ENCODE measurements around the gene CADPS.

The CADPS gene

DNA sequence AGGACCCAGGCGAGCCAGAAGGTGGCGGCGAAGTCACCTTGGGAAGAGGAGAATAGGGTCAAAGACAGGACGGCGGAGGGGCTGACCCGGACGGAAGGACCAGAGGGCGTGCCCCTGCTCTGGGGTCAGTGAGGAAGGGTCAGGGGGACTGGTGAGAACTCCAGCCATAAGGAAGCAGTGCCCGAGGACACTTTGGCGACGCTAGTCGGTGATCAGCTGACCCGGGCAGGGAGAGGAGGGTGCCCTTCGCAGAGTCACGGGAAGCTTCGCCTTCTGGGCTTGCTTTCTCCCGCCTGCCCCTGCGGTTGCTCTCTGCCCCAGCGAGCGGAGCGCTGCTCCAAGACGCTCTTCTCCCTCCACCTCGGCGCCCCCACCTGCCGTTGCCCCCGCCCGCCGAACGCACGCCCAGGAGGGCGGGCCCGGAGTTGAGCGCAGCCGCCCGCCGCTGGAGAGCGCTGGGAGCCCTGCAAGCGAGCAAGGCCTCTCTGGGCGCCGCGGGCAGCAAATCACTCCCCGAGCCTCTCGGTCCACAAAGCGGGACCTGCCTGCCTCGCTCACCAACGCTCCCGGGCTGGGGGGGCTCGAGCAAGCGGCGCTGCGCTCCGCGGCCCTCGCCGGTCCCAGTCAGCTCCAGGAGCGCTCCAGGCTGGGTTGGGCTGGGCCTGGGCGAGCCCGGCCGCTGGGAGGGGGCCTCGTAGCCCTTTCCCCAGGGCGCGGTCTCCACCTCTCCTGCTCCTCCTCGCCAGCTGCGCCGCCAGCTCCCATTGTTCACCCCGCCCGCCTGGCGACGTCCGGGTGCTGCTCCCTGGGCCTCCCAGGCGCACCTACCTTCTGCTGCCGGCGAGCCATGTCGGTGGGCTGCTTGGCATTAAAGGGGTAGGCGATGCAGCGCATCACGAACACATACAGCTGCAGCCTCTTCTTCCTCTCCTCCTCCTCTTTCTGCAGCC is 1.2 kb downstream of the CADPS start:
- no peak for DNase-seq (ENCODE audit: low read depth)

DNA sequence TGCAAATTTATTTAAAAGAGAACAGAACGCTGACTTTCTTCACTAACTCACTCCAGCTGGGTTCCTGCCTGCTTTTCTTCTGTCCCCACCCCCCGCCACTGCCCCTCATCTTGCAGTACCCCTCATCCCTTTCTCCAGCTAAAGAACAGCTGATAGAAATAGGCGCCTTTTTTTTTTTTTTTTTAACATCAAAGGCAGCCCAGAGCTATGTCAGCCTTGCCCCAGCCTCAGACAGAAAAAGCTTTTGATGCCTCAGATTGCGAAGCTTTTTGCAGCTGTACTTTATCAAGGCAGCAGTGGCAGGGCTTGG is 1.8 kb downstream of the CADPS start:
- no peak for DNase-seq (ENCODE audit: low read depth)

DNA sequence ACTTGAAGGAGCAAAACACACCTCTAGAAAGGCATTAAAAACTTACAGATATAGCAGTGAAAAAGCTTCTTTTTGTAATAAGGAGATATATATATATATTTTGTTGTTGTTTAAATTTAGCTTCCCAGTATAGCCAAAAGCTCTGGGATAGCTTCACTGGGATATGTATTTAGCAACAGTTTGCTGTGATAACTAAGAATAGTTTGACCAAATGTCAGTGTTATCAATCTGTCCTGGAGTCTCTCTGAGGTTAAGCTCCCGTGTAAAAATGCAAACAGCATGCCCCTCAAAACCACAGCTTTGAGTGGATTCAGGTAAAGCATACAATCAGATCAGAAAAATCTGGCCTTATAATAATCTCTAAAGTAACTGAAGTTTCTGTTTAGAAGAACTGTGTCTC is 2.9 kb downstream of the CADPS start:
- no peak for DNase-seq (ENCODE audit: low read depth)

DNA sequence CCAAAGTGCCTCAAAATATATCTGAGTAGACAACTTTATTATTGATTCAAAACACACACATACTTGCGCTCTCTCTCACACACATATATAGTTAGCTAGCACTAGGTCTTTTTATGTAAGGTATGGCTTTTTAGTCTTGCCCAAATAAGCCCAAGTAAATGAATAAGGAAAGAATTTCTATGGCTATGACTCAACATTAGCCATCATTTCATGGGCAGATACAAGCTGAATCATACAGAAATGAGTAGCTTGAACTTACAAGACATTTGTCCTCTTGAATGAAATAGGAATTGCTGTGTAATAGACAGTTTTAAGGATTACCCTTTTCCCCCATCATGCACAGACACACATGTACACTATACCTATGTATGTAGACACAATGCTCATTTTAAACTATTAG is 4.9 kb downstream of the CADPS start:
- no peak for DNase-seq (ENCODE audit: low read depth)

DNA sequence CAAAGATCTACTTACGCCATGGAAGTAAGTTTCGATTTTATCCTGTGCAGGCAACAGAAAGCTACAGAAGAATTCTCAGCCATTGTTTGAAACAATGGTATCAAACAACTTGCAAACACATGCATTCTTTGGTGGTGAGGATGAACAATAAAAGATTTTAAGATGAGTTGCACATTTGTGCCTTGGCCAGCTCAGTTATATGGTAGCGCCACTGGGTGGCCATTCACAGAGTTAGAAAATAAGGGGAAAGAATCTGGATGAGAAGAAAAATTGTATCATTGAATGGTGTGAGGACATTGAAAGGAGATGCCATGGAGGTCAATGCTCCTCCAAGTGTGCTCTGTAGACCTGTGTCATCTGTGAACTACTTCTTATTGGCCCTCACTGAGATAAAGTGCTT is 11.6 kb downstream of the CADPS start:
- DNase-seq (ENCODE audit: low read depth): no peak

DNA sequence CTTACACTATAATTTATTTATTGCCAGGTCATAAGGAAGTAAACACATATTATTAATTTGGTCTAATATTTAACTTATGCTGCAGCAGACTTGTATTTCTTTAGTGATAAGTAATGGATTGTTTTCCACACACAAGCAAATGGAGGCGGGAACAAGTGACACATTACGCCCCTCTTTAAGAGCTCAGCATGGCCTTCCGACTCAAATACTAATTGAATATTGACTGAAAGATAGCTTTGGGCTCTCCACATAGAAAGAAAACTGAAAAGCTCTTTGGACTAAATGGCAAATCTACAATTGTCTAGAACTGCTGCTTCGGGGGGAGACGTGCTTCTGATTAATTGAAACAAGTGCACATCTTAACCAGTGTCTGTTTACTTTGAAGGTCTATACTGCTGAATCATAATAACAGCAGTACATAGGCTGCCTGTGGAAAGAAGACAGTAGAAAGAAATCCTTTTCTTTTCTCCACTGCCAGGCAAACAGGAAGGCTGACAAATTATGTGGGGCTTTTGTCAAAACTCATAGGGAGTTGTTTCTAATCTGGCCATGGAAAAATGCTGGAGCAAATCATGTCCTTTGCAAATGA is 15.9 kb downstream of the CADPS start:
- no peak for DNase-seq (ENCODE audit: low read depth)

DNA sequence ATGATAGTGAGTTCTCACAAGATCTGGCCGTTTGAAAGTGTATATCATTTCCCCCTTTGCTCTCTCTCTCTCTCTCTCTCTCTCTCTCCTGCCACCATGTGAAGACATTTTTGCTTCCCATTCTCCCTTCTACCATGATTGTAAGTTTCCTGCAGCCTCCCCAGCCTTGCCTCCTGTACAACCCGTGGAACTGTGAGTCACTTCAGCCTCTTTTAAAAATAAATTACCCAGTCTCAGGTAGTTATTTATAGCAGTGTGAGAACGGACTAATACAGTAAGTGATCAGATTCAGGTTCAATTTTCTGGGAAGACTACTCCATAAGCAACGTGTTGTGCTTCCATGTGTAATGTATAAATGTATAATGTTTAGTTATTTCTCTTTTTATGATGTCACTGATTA is 29.2 kb downstream of the CADPS start:
- DNase-seq (ENCODE audit: low read depth): no peak

DNA sequence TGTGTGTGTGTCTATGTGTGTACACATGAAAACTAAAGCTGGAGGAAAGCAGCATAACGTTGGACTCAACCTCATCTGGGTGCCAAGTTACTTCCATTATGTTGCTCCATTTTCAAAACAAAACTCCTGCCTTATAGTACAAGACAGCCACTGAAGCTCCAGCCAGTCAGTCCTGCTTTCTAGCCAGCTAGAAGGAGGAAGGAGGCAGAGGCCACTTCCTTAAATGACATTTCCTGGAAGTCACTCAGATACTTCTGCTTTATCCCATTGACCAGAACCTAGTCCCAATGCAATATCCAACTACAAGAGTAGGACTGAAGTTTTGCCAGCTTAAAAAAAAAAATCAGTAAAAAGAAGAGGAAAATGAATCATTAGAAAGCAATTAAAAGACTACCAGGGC is 31.7 kb downstream of the CADPS start:
- DNase-seq (ENCODE audit: low read depth): no peak

DNA sequence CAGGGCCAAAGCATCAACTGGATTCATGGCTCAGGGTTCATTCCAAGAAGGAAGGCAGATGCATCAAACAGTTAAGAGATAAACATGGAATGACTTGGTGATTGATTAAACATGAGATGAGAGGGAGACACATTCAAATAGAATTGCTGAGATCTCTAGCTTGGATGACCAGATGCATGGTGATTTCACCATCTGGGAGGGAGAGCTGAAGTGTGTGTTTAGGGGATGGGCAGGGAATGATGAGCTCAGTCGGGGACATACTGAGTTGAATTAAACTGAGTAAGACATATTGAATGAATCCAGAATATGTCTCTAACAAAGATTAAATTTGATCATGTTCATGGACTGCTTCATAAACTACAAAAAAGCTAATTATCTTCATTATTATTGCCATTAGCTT is 35.5 kb downstream of the CADPS start:
- DNase-seq (ENCODE audit: low read depth): no peak

DNA sequence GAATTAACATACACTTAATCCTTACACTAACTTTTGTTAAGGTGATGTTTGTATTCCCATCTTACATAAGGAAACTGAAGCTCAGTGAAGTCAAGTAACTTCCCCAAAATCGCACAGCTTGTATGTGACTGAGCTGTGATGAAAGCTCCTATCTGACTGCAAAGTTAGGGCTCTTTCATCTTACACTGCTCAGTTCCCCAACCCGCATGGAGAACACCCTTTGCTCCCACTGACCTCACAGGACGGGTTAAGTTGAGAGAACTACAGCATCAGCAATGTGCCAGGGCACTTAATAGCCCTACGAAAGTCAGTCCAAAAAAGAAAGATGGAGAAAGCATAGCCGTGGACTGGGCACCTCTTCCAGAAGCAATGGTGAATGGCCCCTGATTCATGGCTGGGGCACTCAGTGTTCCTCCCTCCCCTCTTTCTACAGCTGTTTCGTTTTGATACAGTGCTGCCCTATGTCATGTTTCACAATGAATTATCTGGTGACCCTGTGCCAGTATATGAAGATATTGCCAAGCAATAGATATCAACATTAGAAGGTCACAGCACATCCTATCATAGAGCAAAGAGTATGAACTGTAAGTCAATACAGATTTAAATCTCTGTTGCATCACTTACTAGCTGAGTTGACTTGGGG is 38.0 kb downstream of the CADPS start:
- DNase-seq (ENCODE audit: low read depth): no peak

DNA sequence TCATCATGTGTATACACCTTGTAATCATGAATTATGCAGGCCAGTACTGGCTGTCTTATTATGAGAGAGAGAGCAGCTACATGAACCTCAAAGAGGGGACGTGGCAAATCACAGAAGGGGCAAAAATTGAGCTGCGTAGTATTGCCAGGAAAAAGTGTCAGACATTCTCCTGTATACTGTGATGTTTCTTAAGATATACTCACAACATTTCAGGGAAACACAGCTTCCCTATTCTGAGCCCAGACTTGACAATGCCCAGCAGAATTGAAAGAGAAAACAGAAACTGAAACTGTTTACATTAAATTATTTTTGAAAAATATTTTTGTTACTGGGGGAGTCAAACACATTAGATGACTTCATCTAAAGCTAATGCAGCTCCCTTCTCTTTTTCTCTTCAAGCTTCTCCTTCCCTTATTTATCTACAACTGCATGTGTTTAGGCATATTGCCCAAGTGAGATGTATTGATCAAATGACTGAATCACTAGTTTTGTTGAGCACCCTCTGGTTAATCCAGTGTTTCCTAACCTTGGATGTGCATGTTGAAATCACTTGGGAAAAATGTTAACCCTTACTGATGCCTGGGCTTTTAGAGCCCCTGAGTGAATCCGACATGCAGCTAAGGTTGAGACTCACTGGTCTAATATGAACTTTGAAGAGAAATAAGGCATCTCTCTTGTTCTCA is 39.5 kb downstream of the CADPS start:
- DNase-seq (ENCODE audit: low read depth): no peak

DNA sequence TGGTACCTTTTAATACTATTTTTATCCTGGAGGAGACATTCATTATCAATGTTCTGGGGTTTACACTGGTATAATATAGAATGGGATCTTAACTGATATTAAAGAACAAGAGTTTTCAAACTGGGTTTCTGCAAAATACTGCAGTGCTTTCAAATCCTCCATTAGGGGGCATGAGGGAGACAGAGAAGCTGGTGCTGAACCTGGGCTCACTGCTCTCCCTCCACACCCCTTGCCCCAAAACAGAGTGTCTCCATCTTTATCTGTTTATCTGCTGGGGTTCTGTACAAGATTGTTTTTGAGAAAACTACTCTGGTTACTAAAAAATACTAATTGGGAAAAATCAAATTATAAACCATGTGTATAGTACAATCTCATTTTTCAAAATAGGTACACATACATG is 41.7 kb downstream of the CADPS start:
- DNase-seq (ENCODE audit: low read depth): no peak

DNA sequence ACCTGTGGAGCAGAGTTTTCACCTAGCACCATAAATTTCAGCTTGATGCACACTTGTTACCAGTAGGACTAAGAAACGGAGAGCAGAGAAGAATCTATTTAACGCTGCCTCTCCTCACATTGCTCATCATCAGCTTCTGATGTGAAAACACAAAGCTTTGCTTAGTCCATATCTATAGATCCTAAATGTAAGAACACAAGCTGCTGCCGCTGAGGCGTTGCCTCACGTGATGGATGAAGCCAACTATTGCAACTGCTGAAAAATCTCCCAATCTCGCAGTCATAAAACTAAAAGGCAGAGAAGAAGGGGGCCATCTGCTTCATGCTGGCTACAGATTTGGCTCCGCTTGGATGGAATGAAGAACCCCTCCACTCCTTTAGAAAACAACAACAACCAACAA is 42.7 kb downstream of the CADPS start:
- DNase-seq (ENCODE audit: low read depth): no peak

DNA sequence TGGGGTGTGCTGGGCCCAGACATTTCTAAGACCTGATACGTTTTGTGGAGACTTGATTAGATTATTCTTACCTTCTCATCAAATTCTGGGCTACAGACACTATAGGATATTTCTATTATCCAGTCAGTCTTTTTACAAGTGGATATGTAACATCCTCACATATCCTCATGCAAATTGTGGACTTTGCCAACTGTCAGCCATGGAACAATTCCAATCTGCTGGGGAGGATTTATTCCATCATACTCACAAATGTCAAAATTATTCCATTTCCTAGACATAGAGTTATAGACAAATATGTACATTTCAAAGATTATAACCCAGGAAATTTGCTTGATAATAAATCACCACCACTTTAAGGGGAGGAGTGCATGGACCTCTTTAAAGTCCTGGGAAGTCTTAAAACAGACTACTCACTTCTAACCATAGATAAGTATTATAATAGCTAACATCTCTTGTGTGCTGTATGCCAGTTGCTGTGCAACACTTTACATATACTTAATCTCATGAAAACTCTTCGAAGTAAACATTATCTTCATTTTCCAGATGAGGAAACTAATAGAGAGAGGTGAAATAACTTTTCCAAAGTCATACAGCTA is 44.4 kb downstream of the CADPS start:
- no peak for DNase-seq (ENCODE audit: low read depth)

DNA sequence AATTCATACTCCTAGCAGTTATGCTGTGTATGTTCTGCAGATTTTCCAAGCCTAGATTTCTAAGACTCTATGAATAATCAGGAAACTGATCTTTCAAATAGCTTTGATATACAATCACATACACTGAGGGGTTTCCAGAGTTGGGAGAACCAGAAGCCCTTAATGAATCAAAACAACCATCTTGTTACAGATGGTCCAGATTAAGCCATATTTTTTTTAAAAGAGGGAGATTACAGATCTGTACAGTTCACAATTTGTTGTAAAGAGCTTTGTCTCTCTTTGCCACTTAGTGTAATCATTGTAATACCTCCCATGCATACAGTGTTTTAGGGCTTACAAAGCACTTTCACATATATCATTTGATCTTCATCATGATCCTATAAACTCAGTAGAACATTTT is 47.7 kb downstream of the CADPS start:
- DNase-seq (ENCODE audit: low read depth): no peak

DNA sequence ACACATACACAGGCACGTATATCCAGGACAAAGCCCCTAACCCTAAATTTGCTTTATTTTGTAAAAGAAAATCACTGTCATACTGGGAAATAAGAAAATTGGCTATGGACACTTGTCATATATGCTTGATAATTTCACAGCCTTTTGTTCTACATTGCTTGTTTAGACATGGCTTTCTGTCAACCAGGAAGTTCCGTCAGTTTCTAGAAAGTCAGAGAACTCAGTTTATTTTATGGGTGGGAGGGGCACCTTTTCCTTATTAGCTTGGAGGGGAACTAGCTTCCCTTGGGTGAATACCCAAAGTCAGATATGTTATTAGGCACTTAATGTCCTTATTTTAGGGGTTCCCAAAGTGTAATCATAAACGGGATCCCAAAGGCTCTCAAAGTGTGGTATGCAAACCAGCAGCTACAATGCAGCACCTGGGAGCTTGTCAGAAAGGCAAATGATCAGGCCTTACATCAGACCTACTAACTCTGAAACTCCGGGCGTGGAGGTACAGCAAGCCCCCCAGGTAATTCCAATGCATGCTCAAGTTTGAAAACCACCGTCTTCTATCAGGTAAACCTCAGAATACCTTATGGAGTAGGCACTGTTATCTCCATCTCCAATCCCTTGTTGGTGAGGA is 50.1 kb downstream of the CADPS start:
- DNase-seq (ENCODE audit: low read depth): no peak

DNA sequence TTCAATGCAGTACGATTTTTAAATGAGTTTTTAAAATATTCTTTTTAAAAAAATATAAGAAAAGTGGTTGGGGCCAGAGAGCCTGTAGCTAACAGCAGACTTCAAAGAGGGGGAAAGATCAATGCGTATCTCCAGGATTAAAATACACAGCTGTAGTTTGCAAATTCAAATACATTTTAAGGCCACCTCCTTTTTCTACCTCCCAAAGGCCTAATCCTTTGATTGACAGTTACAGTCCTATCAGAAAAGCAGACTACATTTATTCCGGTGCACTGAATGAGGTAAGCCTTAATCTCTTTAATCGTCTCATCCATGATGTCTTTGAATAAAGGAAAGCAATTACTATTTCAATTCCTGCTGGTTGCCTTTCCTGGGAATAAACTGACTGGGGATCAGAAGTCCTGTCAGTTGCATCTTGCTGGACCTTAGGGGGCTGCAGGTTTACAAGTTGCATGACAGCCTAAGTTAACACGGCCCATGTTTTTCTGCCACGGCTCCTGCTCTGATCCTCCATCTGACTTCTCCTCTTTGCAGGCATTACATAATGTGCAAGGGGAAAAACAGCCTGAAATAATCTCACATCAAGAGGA is 51.7 kb downstream of the CADPS start:
- DNase-seq (ENCODE audit: low read depth): no peak

DNA sequence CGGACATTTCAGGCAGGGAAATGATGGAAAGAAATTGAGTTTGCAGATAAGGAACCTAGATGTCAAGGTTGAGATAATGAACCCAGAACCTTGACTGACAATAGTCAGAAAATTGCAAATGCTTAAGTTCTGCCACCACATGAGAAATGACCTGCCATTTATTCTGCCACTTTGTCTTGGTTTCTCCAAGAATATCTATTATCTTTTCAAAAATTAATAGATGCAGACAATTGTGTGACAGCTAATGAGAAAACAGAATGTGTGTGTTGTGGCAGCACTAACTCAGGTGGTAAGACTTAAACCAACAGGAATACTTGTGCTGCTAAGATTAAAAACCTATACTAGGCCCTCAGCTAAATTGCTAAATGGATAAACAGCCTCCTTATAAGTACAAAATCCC is 52.3 kb downstream of the CADPS start:
- no peak for DNase-seq (ENCODE audit: low read depth)

DNA sequence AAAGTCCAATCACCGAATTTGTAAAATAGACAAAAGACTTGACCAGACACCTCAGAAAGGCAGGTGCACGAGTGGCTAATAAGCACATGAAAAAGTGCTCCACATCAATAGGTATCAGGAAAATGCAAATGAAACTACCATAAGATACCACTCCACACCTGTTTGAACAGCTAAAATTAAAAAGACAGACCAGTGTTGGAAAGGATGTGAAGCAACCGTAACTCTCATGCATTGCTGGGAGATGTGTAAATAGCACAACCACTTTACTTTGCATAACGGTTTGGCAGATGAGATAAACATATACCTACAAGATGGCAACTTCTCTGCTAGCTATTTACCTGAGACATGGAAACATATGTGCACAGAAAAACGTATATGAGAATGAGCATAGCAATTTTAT is 56.9 kb downstream of the CADPS start:
- no peak for DNase-seq (ENCODE audit: low read depth)

DNA sequence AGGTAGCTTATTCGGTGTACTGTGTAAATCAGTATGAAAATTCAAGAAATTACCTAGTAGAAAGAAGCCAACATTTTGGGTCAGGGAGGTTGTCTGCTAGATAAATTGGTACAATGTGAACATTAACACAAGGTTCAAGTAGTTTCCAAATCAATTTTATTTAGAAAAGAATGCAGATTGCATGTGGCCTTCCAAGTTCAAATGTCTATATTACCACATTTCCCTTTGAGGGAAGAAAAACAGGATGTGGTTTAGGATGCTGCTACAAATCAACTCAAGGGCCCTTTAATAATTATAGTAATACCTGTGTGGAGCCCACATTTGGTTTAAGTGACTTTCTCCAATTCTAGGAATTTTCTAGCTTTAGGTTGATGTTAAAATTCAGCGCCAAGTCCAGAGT is 57.5 kb downstream of the CADPS start:
- no peak for DNase-seq (ENCODE audit: low read depth)

DNA sequence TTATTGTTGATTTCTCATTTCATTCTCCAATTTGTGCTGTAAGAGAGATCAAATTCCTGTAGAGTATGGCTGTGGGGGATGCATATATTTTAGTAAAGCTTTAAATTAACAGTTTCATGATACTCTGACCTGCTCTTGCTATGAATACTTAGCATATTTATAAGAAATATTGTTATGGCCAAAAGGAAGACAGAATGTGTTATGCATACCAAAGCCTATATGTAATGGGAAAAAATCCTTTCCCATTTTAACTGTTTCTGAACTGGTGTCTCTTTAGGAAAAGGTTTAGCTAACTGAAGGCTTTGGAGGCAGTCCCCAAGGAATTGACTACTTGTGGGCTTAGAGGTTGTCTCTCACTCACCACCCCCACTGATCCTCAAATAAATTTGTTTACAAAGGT is 59.2 kb downstream of the CADPS start:
- DNase-seq (ENCODE audit: low read depth): no peak

DNA sequence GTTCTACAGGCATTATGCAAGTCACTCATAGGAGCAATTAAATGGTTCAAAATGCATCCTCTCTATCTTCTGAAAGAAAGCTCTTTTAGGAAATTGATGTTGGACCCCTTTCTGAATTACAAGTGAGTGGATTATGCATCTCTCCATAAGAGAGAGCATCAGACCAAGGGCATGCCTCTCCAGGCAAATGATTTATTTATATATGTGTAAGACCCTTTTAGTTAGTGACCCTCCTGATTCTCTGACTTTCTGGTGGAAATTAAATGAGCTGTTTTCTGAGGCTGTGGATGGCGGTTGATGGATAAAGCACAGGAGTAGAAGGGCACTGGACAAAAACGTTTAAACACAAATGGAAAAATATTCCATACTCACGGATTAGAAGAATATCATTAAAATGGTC is 62.6 kb downstream of the CADPS start:
- DNase-seq (ENCODE audit: low read depth): no peak

Data from stimulated activated CD8-positive, alpha-beta memory T cell treated with anti-CD3 and anti-CD28 coated beads, Interleukin-12 subunit alpha, Interleukin-12 subunit beta, amount 100 ng/mL, for 4 hours (primary cell).